T follicular helper cell (primary cell): Measurements from ENCODE around the gene AGBL2.
"Not testable (repeated sequence)": the region's sequence is repeated elsewhere in the genome, so short reads cannot be mapped to it uniquely, and the experiment has no call there.

Experiments used
- DNase-seq: peaks from one replicate; pipeline ENCODE4 v3.0.0-alpha.2; 2020; ENCODE audit warnings: low read depth

AGBL2 gene

DNA sequence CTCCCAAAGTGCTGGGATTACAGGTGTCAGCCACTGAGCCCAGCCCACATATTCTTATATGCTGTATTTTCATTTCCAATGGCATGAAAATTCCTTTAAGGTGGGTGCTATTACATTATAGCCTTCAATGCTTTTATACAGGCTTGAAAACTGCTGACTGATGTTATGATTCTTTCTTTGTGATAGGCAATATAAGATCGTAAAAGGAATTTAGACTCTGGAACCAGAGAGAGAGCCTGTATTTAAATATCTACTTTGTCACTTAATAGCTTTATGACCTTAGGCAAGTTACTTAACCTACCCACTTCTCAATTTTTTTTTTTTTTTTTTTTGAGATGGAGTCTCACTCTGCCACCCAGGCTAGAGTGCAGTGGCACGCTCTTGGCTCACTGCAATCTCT is 26.2 kb downstream of the AGBL2 start:
- DNase-seq = no peak

DNA sequence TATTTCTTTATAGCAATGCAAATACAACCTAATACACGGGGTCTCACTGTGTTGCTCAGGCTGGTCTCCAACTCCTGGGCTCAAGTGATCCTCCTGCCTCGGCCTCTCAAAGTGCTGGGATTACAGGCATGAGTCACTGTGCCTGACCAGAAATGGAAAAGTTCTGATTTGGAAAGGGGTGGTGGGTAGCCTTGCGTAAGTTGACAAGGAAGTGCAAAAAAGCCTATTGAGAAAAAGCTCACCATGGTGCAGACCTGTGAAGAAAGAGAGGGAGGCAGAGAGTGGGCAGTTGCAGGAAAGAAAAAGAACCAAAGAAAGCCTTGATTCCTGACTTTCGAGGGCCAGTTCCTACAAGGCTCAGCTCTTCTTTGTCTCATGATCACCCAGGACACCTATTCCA is 27.1 kb downstream of the AGBL2 start:
- no peak for DNase-seq

DNA sequence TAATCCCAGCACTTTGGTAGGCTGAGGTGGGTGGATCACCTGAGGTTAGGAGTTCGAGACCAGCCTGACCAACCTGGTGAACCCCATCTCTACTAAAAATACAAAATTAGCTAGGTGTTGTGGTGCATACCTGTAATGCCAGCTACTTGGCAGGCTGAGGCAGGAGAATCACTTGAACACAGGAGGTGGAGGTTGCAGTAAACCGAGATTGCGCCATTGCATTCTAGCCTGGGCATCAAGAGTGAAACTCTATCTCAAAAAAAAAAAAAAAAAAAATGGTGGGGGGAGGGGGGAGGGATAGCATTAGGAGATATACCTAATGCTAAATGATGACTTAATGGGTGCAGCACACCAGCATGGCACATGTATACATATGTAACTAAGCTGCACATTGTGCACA is 28.5 kb downstream of the AGBL2 start:
- not testable (repeated sequence) for DNase-seq

GRCh38 chr11:47686151-47686550 is 29.0 kb downstream of the AGBL2 start:
- no peak for DNase-seq

DNA sequence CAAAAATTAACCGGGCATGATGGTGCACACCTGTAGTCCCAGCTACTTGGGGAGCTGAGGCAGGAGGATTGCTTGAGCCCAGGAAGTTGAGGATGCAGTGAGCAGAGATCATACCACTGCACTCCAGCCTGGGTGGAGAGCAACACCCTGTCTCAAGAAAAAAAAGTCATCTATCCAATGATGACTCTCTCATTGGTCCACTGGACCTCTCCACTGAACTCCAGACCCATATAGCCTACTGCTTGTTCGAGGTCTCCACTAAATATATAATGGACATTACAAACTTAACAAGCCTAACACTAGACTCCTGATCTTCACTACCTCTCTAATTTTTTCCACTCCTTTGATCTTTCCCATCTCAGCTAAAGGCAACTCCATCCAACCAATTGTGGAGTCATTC is 39.3 kb downstream of the AGBL2 start:
- DNase-seq = no peak

DNA sequence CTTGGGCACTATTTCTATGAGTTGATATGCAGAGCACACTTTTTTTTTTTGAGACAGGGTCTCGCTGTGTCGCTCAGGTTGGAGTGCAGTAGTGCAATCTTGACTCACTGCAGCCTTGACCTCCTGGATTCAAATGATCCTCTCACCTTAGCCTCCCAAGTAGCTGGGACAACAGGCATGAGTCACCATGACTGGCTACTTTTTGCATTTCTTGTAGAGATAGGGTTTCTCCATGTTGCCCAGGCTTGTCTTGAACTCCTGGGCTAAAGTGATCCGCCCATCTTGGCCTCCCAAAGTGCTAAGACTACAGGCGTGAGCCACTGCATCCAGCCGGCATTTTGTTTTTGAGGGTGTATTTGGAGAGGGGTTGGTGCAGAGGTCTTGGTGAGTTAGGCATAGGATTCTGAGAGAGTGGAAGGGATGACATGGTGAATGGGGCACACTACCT is 42.9 kb downstream of the AGBL2 start:
- DNase-seq = no peak

DNA sequence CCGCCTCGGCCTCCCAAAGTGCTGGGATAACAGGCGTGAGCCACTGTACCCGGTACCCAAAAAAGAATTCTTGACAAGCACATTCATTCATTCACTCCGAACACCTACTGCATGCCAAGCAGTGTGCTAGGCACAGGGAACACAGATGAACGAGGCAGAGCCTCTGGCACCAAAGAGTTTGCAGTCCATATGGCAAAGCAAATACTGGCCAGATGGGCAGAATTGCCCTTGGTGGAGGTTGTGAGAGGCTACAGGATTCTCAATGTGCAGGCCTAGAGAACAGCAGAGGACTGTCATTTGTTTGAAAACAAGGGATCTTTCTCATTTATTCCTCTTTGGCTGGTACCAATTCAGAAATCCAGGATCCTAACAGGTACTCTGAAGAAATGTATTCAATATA is 45.3 kb downstream of the AGBL2 start:
- DNase-seq = no peak

DNA sequence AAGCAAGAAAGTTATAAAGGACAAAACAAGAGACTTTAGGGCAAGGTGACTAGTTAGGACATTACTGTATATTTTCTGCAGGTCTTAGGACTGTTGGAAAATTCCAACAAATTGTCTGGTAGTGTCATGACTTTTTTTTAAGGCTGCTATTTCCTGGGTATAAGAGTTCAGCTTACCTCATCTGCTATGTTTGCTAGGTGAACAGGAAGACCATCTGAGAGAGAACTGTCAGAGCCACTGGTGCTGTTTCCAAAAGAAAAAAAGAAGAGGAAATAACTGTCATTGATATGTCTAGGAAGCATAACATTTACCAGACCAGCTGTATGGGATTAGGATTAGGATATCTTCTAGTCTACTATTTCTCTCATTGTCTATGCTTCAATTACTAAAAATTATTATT is 46.5 kb downstream of the AGBL2 start:
- no peak for DNase-seq

DNA sequence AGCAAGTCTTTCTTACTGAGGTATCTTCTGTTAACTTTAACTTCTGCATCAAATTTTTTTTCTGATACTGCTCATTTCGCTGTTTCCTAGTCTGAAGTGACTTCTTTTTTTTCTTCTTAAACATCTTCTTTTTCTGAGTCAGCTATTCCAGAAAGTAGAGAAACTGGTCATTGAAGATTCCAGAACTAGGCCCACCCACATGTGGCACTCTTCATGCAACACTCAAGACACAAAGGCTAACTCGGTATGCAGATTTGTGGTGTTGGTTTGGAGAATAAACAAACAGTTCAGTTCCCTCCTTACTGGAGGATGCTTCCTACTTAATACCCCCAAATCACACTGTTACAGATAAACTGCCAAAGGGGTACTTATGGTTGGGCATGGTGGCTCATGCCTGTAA is 47.6 kb downstream of the AGBL2 start:
- DNase-seq = no peak

GRCh38 chr11:47667135-47667534 is 48.0 kb downstream of the AGBL2 start:
- no peak for DNase-seq

GRCh38 chr11:47664936-47665335 is 50.2 kb downstream of the AGBL2 start:
- not testable (repeated sequence) for DNase-seq

DNA sequence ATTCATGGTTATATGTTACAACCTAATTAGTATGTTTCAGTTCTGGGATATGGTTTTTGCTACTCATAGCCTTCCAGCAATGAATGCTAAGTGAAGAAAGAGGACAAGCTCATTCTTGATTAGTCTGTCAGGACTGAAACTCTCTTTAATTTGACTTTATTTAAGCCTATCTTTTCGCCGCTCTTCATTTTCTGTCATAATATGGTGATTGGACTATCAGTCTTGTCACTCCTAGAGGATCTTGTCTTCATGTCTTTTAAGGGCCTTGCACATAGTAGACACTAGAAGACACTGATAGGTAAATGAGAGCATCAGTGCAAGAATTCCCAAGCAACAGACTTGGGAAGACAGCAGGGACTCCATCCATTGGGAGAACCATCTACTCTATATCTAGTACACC is 53.9 kb downstream of the AGBL2 start:
- DNase-seq = no peak

DNA sequence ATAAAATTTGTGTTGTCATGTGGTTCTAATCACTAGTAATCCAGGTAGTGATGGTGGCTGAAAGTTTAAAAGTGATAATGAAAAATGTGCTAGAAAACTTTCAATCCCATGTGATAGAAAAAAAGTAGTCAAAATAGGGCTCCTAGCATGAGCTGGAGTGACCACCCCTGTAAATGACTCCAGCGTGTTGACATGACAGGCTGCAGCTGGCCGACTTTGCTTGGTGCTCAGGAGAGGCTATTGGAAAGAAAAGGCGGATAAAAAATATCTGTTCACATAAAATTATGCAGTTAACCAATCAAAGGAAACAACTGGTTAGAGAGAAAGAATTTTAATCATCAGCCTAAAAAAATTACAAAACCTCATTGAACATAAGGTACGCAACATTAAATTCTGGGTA is 55.9 kb downstream of the AGBL2 start:
- no peak for DNase-seq

DNA sequence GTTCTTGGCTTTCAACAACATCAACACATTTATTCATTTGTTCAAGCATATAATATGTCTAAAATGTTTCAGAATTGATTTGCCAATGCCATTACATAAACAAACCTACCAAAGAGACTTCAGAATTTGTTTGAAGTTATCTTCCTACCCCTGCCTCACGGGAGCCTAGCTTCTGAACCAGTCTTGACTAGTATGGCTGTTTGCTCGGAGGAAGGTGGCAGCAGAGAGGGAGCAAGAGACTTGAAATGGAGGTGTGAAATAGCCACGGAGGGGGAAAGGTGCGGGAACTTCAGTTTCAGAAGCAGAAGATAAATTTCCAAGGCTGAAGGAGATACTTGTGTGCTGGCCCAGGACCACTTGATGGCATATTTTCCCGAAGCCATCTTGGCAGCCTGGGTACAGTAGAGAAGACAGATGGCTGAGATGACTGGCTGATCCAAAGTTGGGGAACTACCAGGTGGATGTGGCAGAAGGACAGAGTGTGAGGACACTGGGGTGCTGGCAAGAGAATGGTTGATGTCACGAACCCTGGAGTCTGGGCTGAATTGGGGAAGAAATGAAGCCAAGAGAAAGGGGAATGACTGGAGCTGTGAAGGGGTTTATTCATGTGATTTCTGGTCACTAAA is 58.8 kb downstream of the AGBL2 start:
- DNase-seq = no peak

- DNase-seq = no peak
Observed at GRCh38 chr11:47651818-47652469, 63.2 kb downstream of the AGBL2 start.

DNA sequence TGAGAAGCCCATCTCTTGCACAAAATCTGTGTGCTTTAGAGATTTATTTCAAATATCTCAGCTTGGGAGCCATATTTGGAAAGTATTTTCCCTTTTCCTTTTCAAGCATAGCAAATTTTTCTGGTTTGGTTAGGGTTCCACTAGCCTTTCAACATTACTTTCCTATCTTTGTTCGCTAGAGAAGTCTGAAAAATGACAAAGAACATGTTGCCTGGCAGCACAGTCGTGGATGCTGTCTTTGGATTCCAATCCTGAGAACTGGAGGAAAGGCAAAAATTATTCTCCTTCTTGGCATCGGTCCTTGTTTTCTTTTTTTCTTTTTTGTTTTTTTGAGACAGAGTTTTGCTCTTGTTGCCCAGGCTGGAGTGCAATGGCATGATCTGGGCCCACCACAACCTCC is 65.9 kb downstream of the AGBL2 start:
- DNase-seq = no peak

- no peak for DNase-seq
Observed at GRCh38 chr11:47646019-47646418, 69.2 kb downstream of the AGBL2 start.

GRCh38 chr11:47645500-47645899 is 69.7 kb downstream of the AGBL2 start:
- no peak for DNase-seq

- DNase-seq = peak; percentile 92
Observed at GRCh38 chr11:47642099-47642855, 72.9 kb downstream of the AGBL2 start, which contains the start of gene MTCH2. TSS of gene MTCH2 (minus strand) at chr11:47642559. CDS start at chr11:47642465, 94 bp downstream.

GRCh38 chr11:47641600-47642098 is 73.5 kb downstream of the AGBL2 start:
- no peak for DNase-seq

DNA sequence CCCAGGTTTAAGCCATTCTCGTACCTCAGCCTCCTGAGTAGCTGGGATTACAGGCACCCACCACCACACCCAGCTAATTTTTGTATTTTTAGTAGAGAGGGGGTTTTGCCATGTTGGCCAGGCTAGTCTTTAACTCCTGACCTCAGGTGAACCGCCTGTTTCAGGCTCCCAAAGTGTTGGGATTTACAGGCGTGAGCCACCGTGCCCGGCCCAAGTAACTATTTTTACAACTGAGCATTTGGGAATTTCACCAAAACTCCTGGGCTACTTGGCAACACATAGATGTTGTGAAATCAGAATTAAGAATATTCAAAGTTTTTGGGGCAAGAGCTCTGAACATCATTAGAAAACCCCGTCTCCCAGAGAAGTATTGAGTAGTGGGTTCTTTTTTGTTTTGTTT is 74.7 kb downstream of the AGBL2 start:
- DNase-seq = not testable (repeated sequence)

GRCh38 chr11:47636331-47636730 is 78.8 kb downstream of the AGBL2 start:
- DNase-seq = not testable (repeated sequence)

DNA sequence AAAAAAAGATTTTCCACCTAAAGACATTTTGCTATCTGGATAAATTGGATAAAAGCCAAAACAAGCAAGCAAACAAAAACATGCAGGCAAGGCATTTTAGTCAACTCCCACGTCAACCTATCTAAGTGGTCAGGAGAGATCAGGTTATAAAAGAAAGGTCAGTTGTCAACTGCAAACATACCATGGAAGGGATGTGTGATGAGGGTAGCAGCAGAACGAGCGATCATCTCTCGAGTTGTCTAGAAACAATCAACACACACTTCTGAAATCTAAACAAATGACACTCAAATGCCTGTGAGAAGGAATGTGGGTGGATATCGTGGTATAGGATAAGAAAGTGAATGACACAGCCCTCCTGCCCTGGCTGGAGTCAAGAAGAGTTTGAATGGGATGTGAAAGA is 83.7 kb downstream of the AGBL2 start:
- DNase-seq = no peak
